ENCODE data around the gene CA11.
"Not testable (repeated sequence)": the region's sequence is repeated elsewhere in the genome, so short reads cannot be mapped to it uniquely, and the experiment has no call there.

CA11 gene

GRCh38 chr19:48638831-48639381 is 7.1 kb downstream of the CA11 start:
- peaks cover 36% of the 10 kb centered on the region for H3K36me3 Mint-ChIP-seq
- H3K4me3 Mint-ChIP-seq: peak overlapping the region; percentile 89
- peak overlapping the region; percentile 99 for H3K27ac Mint-ChIP-seq
- peaks cover 50% of the 10 kb centered on the region for H3K4me1 Mint-ChIP-seq
- ATAC-seq (no peak), DNase-seq (ENCODE audit: low spot score in 2 of 2) (no peak)
- H3K9me3 Mint-ChIP-seq: peaks cover 3% of the 10 kb centered on the region

DNA sequence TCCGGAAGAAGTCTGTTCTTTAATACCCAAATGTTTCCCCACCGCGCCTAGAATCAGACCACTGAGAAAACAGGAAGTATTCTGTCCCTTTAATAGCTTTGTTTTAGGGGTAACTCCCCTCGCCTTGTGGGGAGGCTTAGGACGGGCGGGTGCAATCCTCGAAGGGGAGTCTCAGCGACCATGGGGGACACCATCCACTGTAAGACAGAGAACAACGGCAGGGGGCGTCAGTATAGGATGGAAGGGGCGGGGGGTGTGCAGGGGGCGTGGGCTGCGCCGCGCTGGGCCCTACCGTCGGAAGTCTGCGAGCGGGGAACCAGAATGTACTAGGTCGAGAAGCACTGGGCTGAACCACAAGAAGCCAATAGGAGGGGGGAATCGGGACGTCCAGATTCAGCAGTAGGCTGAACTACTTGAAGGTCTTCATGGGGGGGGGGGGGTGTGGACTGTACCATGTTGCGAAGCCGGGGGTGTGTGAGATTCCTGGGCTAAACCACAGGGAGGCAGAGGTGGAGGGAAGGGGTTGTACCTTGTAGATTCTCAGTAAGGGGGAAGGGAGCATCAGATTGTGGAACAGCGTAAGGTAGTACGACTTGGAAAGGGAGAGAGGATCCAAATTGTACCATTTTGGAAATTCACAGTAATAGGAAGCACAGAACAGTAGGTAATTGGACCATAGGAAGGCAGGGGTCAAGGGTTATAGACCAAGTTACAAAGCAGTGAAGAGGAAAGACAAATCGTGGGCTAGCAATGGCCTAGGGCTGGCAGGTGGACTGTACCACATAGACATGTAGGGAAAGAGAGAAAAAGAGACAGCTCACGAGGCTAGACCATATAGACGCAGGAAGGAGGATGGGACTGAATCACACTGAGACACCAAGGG is 7.8 kb downstream of the CA11 start:
- Mint-ChIP-seq H3K36me3 (peaks cover 36% of the 10 kb centered on the region), H3K4me1 (peaks cover 50% of the 10 kb centered on the region), H3K4me3 (peak overlapping the region; percentile 89), H3K27ac (peak overlapping the region; percentile 99), H3K9me3 (peaks cover 3% of the 10 kb centered on the region)
- ATAC-seq (peak; percentile 55), DNase-seq (ENCODE audit: low spot score in 2 of 2) (peak in 1 of 2 donors; percentile 83)

DNA sequence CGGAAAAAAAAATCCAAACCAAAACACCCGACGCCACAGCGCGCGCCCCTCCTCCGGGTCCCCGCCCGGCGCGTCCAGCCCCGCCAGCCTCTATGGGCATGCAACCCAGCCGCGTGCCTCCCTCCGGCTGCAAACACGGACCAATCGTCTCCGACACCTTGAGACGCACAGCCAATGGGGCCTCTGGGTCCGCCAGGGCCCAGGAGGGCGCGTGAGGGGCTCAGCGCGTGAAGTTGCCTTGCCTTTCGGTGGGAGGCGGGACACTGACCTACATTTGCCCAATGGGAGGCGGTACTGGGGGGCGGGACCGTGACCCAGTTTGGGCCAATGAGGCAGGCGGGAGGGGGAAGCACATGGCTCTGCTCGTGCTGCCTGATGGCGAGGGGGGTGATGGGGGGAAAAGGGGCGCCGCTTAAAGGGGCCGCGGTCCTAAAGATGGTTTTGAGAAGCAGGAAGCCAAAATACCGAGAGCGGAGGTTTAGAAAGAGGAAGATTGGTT is 8.5 kb downstream of the CA11 start:
- Mint-ChIP-seq H3K4me3 (peak overlapping the region; percentile 89), H3K4me1 (peaks cover 50% of the 10 kb centered on the region), H3K27ac (peak overlapping the region; percentile 99), H3K9me3 (peaks cover 3% of the 10 kb centered on the region), H3K36me3 (peaks cover 39% of the 10 kb centered on the region)
- ATAC-seq (peak; percentile 85), DNase-seq (ENCODE audit: low spot score in 2 of 2) (peak; percentile 92 to 99)

GRCh38 chr19:48636859-48637448 is 9.0 kb downstream of the CA11 start, which contains the start of gene DBP:
TSS of gene DBP (minus strand) at chr19:48637379. CDS start at chr19:48636994, 385 bp downstream.
- Mint-ChIP-seq H3K4me1 (peaks cover 50% of the 10 kb centered on the region), H3K27ac (peak within 1 kb of the TSS; percentile 99), H3K4me3 (peak within 1 kb of the TSS; percentile 89), H3K36me3 (peaks cover 44% of the 10 kb centered on the region), H3K9me3 (peaks cover 3% of the 10 kb centered on the region)
- ATAC-seq (peak; percentile 1), DNase-seq (ENCODE audit: low spot score in 2 of 2) (no peak)

GRCh38 chr19:48635966-48636858 is 9.8 kb downstream of the CA11 start:
- Mint-ChIP-seq H3K36me3 (peaks cover 44% of the 10 kb centered on the region), H3K27ac (peak overlapping the region; percentile 86), H3K9me3 (peaks cover 3% of the 10 kb centered on the region), H3K4me1 (peaks cover 50% of the 10 kb centered on the region), H3K4me3 (peak overlapping the region; percentile 89)
- DNase-seq (ENCODE audit: low spot score in 2 of 2) (no peak), ATAC-seq (no peak)

- H3K4me1 Mint-ChIP-seq: peaks cover 50% of the 10 kb centered on the region
- H3K27ac Mint-ChIP-seq: peak overlapping the region; percentile 89
- H3K4me3 Mint-ChIP-seq: peak overlapping the region; percentile 89
- DNase-seq (ENCODE audit: low spot score in 2 of 2): peak; percentile 78 to 87
- H3K36me3 Mint-ChIP-seq: peaks cover 46% of the 10 kb centered on the region
- peak; percentile 3 for ATAC-seq
- peaks cover 3% of the 10 kb centered on the region for H3K9me3 Mint-ChIP-seq
These were observed 10.6 kb downstream of the CA11 start for GRCh38 chr19:48635263-48635965.

DNA sequence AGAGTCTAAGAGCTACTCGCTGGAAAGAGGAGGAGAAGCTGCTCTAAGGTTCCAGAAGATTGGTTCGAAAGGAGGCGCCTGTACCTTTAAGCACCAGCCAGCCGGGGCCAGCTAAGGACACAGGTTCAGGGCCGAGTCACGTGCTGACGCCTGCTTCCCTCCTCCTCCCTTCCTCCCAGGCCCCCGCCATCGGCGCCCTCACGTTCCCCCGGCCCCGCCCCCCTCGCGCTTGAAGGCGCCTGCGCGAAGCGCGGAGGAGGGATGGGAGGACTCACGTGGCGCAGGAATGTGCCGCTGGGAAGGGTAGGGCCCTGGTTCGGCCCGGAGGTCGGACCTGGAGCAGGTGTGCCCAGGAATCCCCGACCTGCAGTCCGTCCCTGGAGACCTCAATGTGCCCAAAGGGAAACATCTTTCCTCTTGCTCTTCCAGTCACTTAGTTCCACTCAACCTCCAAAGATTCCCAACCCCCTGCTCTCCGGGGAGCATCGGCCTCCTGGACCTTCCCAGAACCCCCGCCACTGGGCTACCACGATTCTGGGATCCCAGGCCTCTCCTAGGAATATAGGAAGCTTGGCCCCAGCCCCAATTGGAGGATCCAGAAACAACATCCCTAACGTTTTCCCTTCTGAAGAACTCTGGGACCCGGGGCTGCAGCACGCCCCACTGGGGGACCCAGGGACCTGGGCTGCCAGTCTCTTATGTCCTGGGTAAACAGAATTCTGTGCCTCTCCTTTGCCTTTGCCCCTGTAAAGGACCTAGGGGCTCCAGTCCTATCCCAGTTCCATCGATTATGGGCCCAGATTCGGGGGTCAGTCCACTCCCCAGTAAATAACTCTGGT is 11.3 kb downstream of the CA11 start:
- ATAC-seq (peak; percentile 48), DNase-seq (ENCODE audit: low spot score in 2 of 2) (peak; percentile 79 to 93)
- H3K36me3 Mint-ChIP-seq: peaks cover 54% of the 10 kb centered on the region
- H3K4me1 Mint-ChIP-seq: peaks cover 44% of the 10 kb centered on the region
- H3K27ac Mint-ChIP-seq: peak overlapping the region; percentile 89
- peak overlapping the region; percentile 89 for H3K4me3 Mint-ChIP-seq
- H3K9me3 Mint-ChIP-seq: peaks cover 3% of the 10 kb centered on the region

DNA sequence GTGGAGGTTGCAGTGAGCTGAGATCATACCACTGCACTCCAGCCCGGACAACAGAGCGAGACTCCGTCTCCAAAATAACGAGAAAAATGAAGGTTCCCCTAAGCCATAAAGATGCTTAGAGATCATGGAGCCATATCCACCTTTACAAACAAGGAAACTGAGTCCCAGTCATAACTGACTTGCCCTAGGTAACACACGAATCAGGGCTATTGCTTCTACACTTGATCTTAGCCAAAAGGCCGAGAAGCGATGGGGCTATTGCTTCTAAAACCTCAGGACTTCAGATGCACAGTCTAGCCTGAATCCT is 12.0 kb downstream of the CA11 start:
- peaks cover 54% of the 10 kb centered on the region for H3K36me3 Mint-ChIP-seq
- ATAC-seq (no peak), DNase-seq (ENCODE audit: low spot score in 2 of 2) (no peak)
- peaks cover 3% of the 10 kb centered on the region for H3K9me3 Mint-ChIP-seq
- H3K4me1 Mint-ChIP-seq: peaks cover 40% of the 10 kb centered on the region
- H3K4me3 Mint-ChIP-seq: peak overlapping the region; percentile 89
- H3K27ac Mint-ChIP-seq: peak overlapping the region; percentile 89

DNA sequence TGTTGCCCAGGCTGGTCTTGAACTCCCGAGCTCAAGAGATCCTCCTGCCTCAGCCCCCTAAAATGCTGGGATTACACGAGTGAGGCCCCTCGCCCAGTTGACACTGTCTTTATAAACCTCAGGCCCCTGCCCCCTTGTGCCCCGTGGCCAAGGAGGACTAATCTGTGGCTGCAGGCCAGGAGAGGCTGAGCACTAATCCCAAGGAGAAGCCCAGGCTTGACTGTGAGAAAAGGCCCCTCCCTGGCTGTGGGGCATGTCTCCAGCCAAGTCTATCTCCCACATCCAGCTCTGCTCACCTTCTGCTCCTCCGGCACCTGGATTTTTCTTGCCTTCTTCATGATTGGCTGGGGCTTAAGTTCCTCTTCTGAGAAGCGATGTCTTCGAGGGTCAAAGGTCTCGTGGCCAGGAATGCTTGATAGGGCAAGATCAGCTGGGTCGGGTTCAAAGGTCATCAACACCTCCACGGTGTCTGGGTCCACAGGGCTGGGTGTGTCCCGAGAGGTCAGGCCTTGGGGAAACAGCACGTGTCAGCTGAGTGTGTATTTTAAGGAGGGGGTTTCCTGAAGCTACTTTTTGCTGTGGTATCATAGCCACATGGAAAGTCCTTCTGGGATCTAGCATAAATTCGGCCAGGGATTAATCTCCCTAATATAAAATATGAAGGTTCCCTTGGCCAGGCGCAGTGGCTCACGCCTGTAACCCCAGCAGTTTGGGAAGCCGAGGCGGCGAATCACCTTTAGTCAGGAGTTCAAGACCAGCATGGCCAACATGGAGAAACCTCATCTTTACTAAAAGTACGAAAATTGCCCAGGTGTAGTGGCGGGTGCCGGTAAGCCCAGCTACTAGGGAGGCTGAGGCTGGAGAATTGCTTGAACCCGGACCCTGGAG is 12.6 kb downstream of the CA11 start:
- H3K9me3 Mint-ChIP-seq: peaks cover under 1% of the 10 kb centered on the region
- H3K27ac Mint-ChIP-seq: peak overlapping the region; percentile 89
- peak overlapping the region; percentile 89 for H3K4me3 Mint-ChIP-seq
- peaks cover 40% of the 10 kb centered on the region for H3K4me1 Mint-ChIP-seq
- DNase-seq (ENCODE audit: low spot score in 2 of 2) (no peak), ATAC-seq (no peak)
- H3K36me3 Mint-ChIP-seq: peaks cover 51% of the 10 kb centered on the region

GRCh38 chr19:48632692-48633147 is 13.3 kb downstream of the CA11 start:
- Mint-ChIP-seq H3K4me3 (no peak overlapping the region), H3K27ac (no peak overlapping the region)
- ATAC-seq: no peak

GRCh38 chr19:48632286-48632685 is 13.7 kb downstream of the CA11 start:
- Mint-ChIP-seq H3K4me1 (peaks cover 33% of the 10 kb centered on the region), H3K36me3 (peaks cover 40% of the 10 kb centered on the region)
- not testable (repeated sequence) for DNase-seq (ENCODE audit: low spot score in 2 of 2); H3K9me3 Mint-ChIP-seq; H3K27ac Mint-ChIP-seq; H3K4me3 Mint-ChIP-seq; ATAC-seq

More at GRCh38 chr19:48632692-48633147, 13.3 kb downstream of the CA11 start:
- no peak for DNase-seq (ENCODE audit: low spot score in 2 of 2)
- H3K36me3 Mint-ChIP-seq: peaks cover 44% of the 10 kb centered on the region
- no peaks in the 10 kb centered on the region for H3K9me3 Mint-ChIP-seq
- peaks cover 33% of the 10 kb centered on the region for H3K4me1 Mint-ChIP-seq

- Mint-ChIP-seq H3K4me3 (no peak overlapping the region), H3K27ac (peak overlapping the region; percentile 45), H3K9me3 (no peaks in the 10 kb centered on the region), H3K4me1 (peaks cover 36% of the 10 kb centered on the region), H3K36me3 (peaks cover 38% of the 10 kb centered on the region)
- no peak for ATAC-seq
- DNase-seq (ENCODE audit: low spot score in 2 of 2): no peak
These were observed 14.8 kb downstream of the CA11 start for GRCh38 chr19:48631225-48631624.
